Activated CD4-positive, alpha-beta T cell treated with anti-CD3 and anti-CD28 coated beads, Interleukin-2, amount 10 ng/mL, durations not matched to agents 24 days and 14 days (primary cell): ENCODE measurements around the gene ST6GALNAC6. TPM values are rescaled to one million over a fixed set of nuclear protein-coding genes. Genes with fewer than 3 reads are reported as not detected.
A peak's percentile ranks its signal among the peaks of the same experiment; 100 is the strongest.

ENCODE experiments used
- DNase-seq: peaks from one replicate; pipeline ENCODE4 v3.0.0; 2022
- H3K27ac Mint-ChIP-seq: one replicate; pipeline ENCODE4 v1.8.0; 2022; ENCODE audit warnings: mild to moderate bottlenecking, mixed read lengths
- H3K27me3 Mint-ChIP-seq: one replicate; pipeline ENCODE4 v1.8.0; 2022; ENCODE audit warnings: mixed read lengths
- H3K36me3 Mint-ChIP-seq: one replicate; pipeline ENCODE4 v1.8.0; 2022; ENCODE audit warnings: low read depth, mild to moderate bottlenecking, mixed read lengths
- H3K4me1 Mint-ChIP-seq: one replicate; pipeline ENCODE4 v1.8.0; 2021; ENCODE audit warnings: mixed read lengths
- H3K4me3 Mint-ChIP-seq: one replicate; pipeline ENCODE4 v1.8.0; 2022; ENCODE audit warnings: mild to moderate bottlenecking, moderate library complexity, mixed read lengths
- H3K9me3 Mint-ChIP-seq: one replicate; pipeline ENCODE4 v1.8.0; 2021; ENCODE audit warnings: mixed read lengths
- intact Hi-C: fragments of 100-400 bp; cut with micrococcal nuclease; formaldehyde crosslinking; loops from one replicate; pipeline ENCODE4 v1.15.1; 2023
- total RNA-seq: library from RNA; stranded (reverse); gene quantifications from 2 replicates; pipeline ENCODE4 v1.2.3, GENCODE V29; 2022

ST6GALNAC6 gene
- total RNA-seq, 1 donor from 2014 or later, result 53.3 TPM

DNA sequence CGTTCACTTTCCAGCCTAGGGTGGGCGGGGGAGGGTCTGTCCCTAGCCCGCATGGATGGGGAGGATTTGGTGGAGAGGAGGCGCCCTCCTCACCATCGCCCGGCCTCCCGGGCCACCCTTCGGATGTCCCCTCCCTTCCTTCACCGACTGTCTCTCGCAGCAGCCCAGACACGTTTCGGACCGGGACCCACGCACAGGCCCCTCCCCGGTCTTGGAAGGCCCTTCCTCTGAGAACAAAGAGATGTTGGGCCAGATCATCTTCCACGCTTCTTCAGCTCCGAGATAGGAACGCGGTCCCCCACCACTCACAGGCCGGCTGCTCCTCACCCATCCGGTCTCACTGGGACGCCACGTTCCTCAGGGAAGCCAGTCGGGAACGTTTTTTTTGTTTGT lies 38.9 kb upstream of the ST6GALNAC6 start:
- intact Hi-C loops, result no loop called here
- no peaks in the 10 kb centered on the region for H3K9me3 Mint-ChIP-seq

DNA sequence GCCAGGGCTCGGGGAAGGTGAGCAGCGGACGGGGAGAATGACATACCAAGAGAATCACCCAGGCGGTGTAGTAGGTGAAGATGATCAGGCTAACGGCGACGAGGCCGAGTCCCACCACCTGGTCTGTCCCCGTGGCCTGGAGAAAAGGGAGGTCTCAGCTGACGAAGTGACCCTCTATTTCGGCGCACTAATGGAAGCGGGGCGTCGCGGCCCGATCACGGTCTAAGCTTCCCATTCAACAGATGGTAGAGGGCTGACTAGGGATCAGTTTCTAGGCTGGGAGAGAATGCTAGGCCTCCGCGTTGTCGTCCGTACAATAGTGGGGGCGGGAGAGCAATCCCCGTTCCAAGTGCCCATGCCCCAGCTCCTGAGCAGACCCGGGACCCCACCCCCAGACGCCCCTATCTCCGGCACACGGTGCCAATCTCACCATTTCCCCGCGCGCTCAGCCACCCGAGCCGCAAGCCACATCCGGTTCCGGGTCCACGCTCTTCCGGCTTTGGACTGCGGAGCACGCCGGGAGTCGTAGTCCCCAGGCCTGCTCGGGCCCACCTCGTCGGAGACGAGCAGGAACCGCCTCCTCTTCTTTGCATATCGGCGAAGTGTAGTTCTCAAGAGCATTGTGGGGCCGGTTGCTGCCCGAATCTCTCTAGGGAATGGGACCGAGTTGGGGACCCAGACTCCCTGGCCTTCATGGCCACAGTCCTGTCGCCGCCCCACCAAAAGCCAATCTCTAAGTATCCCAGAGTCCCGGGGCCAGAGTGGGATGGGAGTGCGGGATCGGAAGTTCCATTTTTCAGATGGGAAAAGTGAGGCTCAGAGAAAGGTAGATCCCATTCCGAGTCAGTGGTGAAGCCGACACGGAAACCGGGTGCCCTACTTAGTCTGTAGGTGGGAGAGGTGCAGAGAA lies 38.2 kb upstream of the ST6GALNAC6 start, which contains the start of gene DPM2:
Gene DPM2 (minus strand): TSS at position 467 of the 910 bp plus-strand sequence. CDS start 34 bp downstream, at position 433.
- H3K4me3 Mint-ChIP-seq, result peak within 1 kb of the TSS; percentile 89
- peaks cover 42% of the 10 kb centered on the region for H3K4me1 Mint-ChIP-seq
- peak within 1 kb of the TSS; percentile 85 for H3K27ac Mint-ChIP-seq
- H3K36me3 Mint-ChIP-seq, result peaks cover 40% of the 10 kb centered on the region
- intact Hi-C loops, result no loop called here
- peak; percentile 96 for DNase-seq
- H3K9me3 Mint-ChIP-seq, result no peaks in the 10 kb centered on the region
- H3K27me3 Mint-ChIP-seq, result peaks cover 2% of the 10 kb centered on the region

More for the DNA sequence above, 38.9 kb upstream of the ST6GALNAC6 start:
- DNase-seq, result peak; percentile 70
- Mint-ChIP-seq H3K27ac (peak overlapping the region; percentile 49), H3K27me3 (peaks cover 2% of the 10 kb centered on the region), H3K4me3 (peak overlapping the region; percentile 35), H3K4me1 (peaks cover 41% of the 10 kb centered on the region), H3K36me3 (peaks cover 40% of the 10 kb centered on the region)

DNA sequence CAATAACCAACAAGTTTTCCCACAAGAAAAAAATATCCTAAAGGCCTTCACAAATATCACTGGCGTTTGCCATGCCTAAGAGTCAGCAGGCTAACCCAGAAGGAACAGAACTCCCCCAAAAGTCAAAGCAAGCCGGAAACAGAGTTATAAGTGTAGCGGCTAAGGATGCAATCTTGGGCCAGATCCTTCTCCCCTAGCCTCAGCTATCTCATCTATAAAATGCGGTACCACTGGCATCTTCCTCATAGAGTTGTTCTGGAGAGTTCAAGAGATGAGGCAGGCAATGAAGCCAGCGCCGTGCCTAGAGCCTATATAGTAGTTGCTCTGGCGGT lies 37.6 kb upstream of the ST6GALNAC6 start:
- Mint-ChIP-seq H3K27ac (peak overlapping the region; percentile 85), H3K4me1 (peaks cover 42% of the 10 kb centered on the region), H3K9me3 (no peaks in the 10 kb centered on the region), H3K4me3 (peak overlapping the region; percentile 89), H3K36me3 (peaks cover 34% of the 10 kb centered on the region), H3K27me3 (peaks cover 2% of the 10 kb centered on the region)
- no peak for DNase-seq
- intact Hi-C loops, result no loop called here

DNA sequence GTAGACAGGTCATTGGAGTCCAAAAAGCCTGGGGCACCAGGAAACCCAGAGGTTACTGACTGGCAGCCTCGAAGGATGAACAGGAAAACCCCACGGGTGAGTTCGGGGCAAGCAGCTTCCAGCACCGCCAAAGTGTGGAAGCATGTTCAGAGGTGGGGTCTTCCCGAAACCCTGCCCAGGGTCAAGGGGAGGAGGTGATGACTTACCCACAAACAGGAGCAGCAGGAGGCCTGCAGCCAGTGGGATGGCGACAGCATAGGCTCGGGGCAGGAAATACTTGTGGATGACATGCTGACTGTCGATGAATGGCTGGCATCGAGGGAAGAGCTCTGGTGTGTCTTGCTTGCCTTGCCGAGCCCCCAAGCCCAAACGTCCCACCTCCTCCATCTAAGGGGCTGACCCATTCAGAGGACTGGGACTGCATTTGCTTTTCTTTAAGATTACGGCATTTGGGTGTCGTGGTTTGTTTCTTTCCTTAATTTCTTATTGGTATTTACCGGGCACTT lies 37.0 kb upstream of the ST6GALNAC6 start:
- H3K9me3 Mint-ChIP-seq, result no peaks in the 10 kb centered on the region
- DNase-seq, result peak; percentile 68
- H3K27ac Mint-ChIP-seq, result peak overlapping the region; percentile 48
- intact Hi-C loops, result no loop called here
- peaks cover 32% of the 10 kb centered on the region for H3K36me3 Mint-ChIP-seq
- peak overlapping the region; percentile 89 for H3K4me3 Mint-ChIP-seq
- H3K4me1 Mint-ChIP-seq, result peaks cover 45% of the 10 kb centered on the region
- peaks cover 2% of the 10 kb centered on the region for H3K27me3 Mint-ChIP-seq

DNA sequence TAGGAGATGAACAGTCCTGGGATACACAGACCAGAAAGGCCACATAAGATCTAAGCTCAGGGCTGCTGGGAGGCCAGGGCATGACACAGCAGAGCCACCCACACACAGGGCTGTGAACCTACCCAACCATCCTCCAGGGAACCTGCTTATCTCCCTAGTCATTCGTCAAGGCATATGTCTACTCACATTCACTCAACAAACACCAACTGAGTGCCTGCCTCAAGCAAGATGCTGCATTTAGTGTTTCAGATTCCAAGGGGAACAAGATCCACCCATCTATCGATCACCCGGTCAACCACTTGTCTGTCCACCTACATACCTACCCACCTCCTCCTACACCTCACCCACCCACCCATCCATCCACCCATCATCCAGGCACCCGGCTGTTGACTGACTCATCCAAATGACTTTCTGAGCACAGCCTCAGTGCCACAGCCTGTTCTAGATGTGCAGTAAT lies 36.4 kb upstream of the ST6GALNAC6 start:
- peaks cover 50% of the 10 kb centered on the region for H3K4me1 Mint-ChIP-seq
- peaks cover 2% of the 10 kb centered on the region for H3K27me3 Mint-ChIP-seq
- no peaks in the 10 kb centered on the region for H3K9me3 Mint-ChIP-seq
- peaks cover 30% of the 10 kb centered on the region for H3K36me3 Mint-ChIP-seq
- intact Hi-C loops, result no loop called here
- peak overlapping the region; percentile 89 for H3K4me3 Mint-ChIP-seq
- peak overlapping the region; percentile 48 for H3K27ac Mint-ChIP-seq
- DNase-seq, result peak; percentile 69

DNA sequence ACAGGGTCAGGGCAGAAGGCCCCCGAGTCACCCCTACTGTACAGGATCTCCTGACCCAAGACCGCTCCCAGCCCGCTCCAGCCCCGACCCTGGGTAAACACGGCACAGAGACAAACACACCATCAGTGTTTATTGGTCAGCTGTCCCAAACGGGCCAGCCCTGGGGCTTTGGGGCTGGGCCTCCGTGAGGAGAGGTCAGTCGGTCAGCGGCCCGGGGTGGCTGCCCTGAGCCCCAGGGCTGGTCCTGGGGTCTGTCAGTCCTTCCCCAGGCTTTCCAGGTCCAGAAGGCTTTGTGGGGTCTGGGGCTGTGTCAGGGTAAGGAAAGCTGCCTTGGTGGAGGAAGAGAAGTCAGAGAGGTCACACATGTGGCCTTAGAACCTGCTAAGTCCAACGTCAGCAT lies 35.6 kb upstream of the ST6GALNAC6 start:
- intact Hi-C loops, result no loop called here
- Mint-ChIP-seq H3K4me3 (peak overlapping the region; percentile 64), H3K27me3 (peaks cover 2% of the 10 kb centered on the region), H3K9me3 (no peaks in the 10 kb centered on the region), H3K4me1 (peaks cover 49% of the 10 kb centered on the region), H3K36me3 (peaks cover 24% of the 10 kb centered on the region), H3K27ac (peak overlapping the region; percentile 17)
- no peak for DNase-seq

DNA sequence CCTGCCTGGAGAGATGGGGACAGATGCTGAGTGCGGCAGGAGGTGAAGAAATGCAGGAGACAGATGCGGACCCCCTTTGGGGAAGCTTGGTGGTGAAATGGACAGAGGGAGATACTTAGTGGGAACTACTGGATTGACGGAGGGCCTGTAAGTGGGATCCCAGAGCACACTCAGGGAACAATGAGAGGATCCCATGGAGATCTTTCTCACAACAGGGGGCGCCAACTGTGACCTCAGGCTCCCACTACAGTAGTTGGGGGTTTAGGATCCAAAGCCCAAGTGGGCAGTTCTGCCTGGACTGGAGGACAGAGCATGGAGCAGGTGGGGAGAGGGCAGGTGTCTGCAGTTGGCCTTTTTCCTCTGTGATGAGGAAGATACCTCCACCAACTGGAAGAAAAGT lies 34.8 kb upstream of the ST6GALNAC6 start:
- H3K27ac Mint-ChIP-seq, result peak overlapping the region; percentile 28
- intact Hi-C loops, result no loop called here
- peak overlapping the region; percentile 40 for H3K4me3 Mint-ChIP-seq
- DNase-seq, result no peak
- H3K27me3 Mint-ChIP-seq, result peaks cover 2% of the 10 kb centered on the region
- H3K4me1 Mint-ChIP-seq, result peaks cover 51% of the 10 kb centered on the region
- no peaks in the 10 kb centered on the region for H3K9me3 Mint-ChIP-seq
- H3K36me3 Mint-ChIP-seq, result peaks cover 24% of the 10 kb centered on the region

DNA sequence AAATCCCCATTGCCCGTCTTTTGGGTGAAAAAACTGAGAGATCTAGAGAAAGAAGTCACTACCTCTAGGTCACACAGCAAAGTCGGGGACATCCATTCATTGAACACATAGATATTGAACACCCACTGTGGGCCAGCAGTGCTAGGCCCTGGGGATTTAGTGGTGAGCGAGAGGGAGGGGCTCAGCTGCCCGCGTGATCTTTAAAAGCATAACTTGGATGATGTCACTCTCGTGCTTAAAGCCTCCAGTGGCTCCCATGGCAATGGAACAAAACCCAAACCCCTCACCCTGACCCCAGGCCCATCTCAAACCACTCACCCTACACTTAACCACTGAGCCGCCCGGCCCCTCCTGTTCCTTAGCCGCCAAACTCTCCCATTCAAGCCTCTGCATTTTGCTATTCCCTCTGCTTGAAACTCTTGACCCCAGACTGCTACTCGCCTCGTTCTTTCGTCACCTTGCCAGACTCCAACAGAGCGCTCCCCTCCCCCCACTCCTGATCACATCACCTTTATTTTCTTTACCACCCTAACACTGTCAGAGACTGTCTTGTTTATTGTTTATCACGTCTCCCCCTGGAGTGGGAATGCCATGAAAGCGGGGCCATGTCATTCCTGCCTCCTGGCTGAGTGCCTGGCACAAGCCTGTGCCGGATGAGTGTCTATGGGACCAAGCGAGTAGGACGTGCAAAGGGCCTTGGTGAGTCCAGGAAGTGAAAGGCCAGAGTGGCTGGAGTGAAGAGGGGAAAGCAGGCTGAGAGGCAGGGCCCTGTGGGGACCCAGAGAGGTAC lies 31.9 kb upstream of the ST6GALNAC6 start:
- Mint-ChIP-seq H3K27me3 (peaks cover 5% of the 10 kb centered on the region), H3K27ac (peak overlapping the region; percentile 70), H3K4me3 (peak overlapping the region; percentile 82), H3K36me3 (peaks cover 19% of the 10 kb centered on the region), H3K4me1 (peaks cover 36% of the 10 kb centered on the region), H3K9me3 (no peaks in the 10 kb centered on the region)
- peak; percentile 80 for DNase-seq
- intact Hi-C loops, result no loop called here

DNA sequence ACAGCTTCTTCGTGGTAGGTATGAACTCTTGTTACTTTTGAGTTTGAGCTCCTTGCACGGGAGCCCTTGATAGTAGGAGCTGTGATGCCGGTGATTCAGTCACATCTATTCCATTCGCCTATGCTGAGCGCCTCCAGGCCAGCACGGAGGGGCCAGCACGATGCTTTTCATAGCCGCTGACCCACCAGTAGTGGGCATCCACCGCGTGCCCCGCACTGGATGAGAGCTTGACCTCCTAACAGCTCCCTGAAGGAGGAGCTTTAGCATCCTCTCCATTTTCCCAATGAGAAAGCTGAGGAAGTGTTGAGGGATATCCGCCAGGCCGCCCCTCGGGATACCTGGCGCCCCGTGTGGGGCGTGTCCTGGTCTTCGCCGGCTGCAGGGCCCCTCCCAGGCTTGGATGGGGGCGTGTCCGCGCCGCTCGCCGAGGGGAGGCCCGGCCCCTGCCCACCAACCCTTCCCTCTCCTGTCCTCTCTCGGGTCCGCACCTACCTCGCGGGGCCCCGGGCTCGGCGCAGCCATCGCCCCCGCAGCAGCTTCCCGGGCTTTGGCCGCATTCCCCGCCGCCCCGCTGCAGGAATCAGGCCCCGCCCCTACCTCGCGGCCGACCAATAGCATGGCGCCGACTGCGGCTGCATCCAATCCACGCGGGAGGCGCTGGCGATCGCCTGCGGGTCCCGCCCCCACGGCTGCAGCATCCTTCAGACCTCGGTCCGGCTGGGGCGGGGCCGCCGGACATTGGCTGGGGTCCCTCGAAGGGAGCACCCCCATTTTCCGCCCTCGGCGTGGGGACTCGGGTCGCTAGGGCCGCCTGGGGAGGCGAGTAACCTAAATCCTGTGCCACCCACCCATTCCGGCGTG lies 31.1 kb upstream of the ST6GALNAC6 start, which contains the start of gene PIP5KL1:
Gene PIP5KL1 (minus strand): TSS at position 547 of the 861 bp plus-strand sequence. CDS start 25 bp downstream, at position 522.
- Mint-ChIP-seq H3K4me1 (peaks cover 28% of the 10 kb centered on the region), H3K4me3 (peak within 1 kb of the TSS; percentile 82), H3K27ac (peak within 1 kb of the TSS; percentile 70)

DNA sequence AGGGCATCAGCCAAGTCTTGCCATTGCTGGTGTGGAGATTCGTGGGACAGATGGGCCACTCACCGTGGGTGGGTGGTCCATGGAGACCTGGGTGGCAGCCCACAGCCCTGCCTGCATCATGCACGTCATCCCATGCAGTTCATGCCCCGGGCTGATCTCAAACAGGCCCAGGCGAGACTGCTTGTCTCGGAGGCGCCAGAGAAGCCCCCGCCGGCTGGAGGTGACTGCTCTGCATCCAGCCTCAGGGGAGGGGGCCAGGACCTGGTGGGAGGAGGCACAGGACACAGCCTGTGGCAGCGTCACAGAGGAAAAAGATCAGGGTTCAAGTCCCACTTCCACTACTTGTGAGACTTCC lies 30.2 kb upstream of the ST6GALNAC6 start:
- H3K4me1 Mint-ChIP-seq, result peaks cover 25% of the 10 kb centered on the region
- no peak overlapping the region for H3K27ac Mint-ChIP-seq
- intact Hi-C loops, result no loop called here
- H3K4me3 Mint-ChIP-seq, result peak overlapping the region; percentile 82
- H3K36me3 Mint-ChIP-seq, result peaks cover 9% of the 10 kb centered on the region
- peaks cover 13% of the 10 kb centered on the region for H3K27me3 Mint-ChIP-seq
- DNase-seq, result no peak
- no peaks in the 10 kb centered on the region for H3K9me3 Mint-ChIP-seq

More for the DNA sequence above, 31.1 kb upstream of the ST6GALNAC6 start, which contains the start of gene PIP5KL1:
- H3K36me3 Mint-ChIP-seq, result peaks cover 12% of the 10 kb centered on the region
- H3K27me3 Mint-ChIP-seq, result peaks cover 9% of the 10 kb centered on the region
- peak; percentile 95 for DNase-seq
- intact Hi-C loops, result no loop called here
- H3K9me3 Mint-ChIP-seq, result no peaks in the 10 kb centered on the region

DNA sequence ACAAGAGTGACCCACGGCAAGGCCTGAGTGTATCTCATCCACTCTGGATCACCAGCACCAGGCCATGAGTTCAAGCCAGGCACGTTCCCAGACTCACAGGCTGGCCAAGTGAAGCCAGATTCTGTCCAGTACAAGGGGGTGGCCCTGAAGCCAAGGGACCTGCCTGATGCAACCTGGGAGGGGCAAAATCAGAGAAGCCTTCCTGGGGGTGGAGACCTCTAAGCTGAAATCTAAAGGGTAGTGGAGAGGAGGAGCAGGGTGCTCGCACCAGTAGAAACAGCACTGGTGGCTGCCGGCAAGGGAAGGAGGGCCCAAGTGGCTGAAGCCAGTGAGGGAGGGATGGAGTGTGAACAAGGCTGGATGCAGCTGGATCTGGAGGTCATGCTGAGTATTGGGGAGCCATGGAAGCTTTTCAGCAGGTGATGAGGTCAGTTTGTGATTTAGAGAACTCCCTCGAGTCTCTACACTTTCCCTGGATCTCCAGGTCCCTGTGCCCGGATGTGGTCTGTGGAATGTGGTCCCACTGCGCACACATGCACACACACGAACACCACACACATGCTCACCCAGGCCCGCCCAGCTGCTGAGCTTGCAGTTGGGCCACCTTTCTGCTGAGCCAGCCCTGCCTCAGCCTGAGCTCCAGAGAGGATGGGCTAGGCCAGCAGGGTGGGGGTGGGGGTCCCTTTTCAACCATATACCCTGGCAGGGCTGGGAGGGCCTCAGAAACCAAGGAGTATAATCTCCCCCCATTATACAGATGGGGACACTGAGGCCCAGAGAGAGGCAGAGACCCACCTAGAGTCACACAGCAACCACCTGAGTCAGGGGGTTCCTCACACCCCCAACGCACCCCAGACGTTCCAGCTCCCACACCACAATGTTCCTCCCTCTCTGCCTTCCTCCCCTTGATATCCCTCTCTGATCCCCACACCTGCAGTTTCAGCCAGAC lies 29.5 kb upstream of the ST6GALNAC6 start:
- H3K27ac Mint-ChIP-seq, result no peak overlapping the region
- H3K9me3 Mint-ChIP-seq, result no peaks in the 10 kb centered on the region
- peak; percentile 70 for DNase-seq
- H3K4me3 Mint-ChIP-seq, result peak overlapping the region; percentile 6
- intact Hi-C loops, result no loop called here
- peaks cover 20% of the 10 kb centered on the region for H3K4me1 Mint-ChIP-seq
- H3K27me3 Mint-ChIP-seq, result peaks cover 13% of the 10 kb centered on the region
- peaks cover 3% of the 10 kb centered on the region for H3K36me3 Mint-ChIP-seq

DNA sequence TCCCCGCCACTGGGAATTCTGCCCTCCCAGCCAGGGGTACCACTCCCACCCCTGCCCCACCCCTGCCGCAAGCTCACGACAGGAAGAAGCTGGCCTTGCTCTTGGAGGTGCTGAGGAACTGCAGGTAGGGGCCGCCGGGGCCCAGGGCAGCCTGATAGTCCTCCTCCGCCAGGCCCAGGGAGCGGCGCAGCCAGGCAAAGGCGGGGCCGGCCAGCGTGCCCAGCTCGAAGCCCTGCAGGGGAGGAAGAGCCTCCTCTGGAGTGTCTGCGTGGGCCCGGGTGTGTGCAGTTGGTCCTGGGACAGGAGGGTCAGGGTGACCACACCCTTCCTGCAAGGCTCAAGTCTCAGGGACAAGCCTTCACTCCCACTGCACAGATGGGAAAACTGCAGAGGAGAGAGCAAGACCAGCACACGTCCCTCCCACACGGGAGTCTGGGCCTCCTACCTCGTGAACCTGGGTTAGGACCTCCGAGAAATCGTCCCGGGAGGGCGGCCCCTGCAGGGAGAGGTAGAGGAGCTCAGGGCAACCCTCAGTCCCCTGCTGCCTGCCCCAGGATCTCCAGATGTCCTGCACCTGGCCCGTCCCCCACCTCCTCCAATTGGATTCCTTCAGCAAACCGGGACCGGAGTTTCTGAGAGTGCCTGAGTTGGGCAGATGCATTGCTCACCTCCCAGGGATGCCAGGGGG lies 28.7 kb upstream of the ST6GALNAC6 start:
- peak overlapping the region; percentile 6 for H3K4me3 Mint-ChIP-seq
- H3K27ac Mint-ChIP-seq, result no peak overlapping the region

More for the DNA sequence above, 28.7 kb upstream of the ST6GALNAC6 start:
- peaks cover 18% of the 10 kb centered on the region for H3K27me3 Mint-ChIP-seq
- intact Hi-C loops, result no loop called here
- H3K36me3 Mint-ChIP-seq, result peaks cover 3% of the 10 kb centered on the region
- peaks cover 19% of the 10 kb centered on the region for H3K4me1 Mint-ChIP-seq
- no peak for DNase-seq
- no peaks in the 10 kb centered on the region for H3K9me3 Mint-ChIP-seq
